Epithelial cell of esophagus (primary cell): ENCODE results near the gene BRD3.

ENCODE experiments used
- DNase-seq: peaks from one replicate; pipeline ENCODE4 v3.0.0; 2010; ENCODE audit warnings: low read depth
- H3K4me3 ChIP-seq: 2 replicates; pipeline ENCODE4 v1.5.1; 2011; ENCODE audit warnings: mild to moderate bottlenecking, low read length, control low read depth
- CTCF ChIP-seq: IDR thresholded peaks from 2 replicates; pipeline ENCODE4 v1.5.1; 2011; ENCODE audit warnings: low read depth, mild to moderate bottlenecking, low read length, control low read depth, inconsistent platforms; ENCODE audit not compliant: insufficient read depth; ENCODE audit errors: missing control alignments

Gene BRD3

DNA sequence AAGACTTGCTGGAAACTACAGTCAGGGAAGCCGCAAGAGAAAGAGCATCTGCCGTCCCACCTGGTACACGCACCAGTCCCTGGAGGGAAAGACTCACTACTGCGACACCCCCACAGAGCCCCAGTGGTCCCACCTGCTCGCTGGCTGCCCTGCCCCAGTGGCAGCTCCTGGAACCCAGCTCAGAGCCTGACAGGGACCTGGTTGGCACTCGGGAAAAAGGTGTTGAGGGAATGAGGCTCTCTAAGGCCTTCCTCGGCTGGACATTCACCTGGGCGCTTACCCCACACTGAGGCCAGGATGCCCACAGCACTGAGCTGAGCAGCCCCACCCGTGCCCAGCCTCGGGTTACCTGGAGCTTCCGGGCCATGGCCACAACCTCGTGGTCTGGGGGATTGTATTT lies 22.9 kb downstream of the BRD3 start:
- no peak for DNase-seq
- no peak for TF ChIP-seq CTCF
- H3K4me3 ChIP-seq: no peak overlapping the region

DNA sequence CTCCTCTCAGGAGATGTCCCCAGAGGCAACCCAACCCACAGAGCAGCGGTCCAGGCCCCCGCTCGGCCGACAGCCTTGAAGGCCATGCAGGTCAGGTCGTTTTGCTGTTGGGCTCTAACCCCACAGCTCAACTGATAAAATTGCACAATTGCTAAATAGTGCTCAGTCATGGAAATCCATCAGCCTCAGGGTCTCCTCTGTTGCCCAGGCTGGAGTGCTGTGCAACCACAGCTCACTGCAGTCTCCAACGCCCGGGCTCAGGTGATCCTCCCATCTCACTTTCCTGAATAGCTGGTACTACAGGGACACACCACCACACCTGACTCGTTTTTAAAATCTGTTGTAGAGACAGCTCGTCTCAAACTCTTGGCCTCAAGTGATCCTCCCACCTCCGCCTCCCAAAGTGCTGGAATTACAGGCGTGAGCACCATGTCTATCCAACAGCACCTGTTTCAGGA lies 24.3 kb downstream of the BRD3 start:
- no peak for TF ChIP-seq CTCF
- H3K4me3 ChIP-seq: no peak overlapping the region
- DNase-seq: no peak

DNA sequence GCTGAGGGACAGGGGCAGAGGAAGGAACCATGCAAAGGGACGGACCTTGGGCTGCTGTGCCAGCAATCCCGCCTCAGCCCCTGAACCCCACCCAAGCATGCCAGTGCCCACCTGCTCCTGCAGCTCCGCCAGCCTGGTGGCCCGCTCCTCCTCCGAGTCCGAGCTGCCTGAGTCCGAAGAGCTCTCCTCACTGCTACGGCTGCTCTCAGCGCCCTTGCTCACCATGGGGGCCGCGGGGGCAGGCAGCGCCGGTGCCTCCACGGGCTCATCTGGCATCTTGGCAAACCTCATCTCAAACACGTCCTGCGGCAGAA lies 26.2 kb downstream of the BRD3 start:
- no peak for DNase-seq
- H3K4me3 ChIP-seq: no peak overlapping the region
- no peak for TF ChIP-seq CTCF

DNA sequence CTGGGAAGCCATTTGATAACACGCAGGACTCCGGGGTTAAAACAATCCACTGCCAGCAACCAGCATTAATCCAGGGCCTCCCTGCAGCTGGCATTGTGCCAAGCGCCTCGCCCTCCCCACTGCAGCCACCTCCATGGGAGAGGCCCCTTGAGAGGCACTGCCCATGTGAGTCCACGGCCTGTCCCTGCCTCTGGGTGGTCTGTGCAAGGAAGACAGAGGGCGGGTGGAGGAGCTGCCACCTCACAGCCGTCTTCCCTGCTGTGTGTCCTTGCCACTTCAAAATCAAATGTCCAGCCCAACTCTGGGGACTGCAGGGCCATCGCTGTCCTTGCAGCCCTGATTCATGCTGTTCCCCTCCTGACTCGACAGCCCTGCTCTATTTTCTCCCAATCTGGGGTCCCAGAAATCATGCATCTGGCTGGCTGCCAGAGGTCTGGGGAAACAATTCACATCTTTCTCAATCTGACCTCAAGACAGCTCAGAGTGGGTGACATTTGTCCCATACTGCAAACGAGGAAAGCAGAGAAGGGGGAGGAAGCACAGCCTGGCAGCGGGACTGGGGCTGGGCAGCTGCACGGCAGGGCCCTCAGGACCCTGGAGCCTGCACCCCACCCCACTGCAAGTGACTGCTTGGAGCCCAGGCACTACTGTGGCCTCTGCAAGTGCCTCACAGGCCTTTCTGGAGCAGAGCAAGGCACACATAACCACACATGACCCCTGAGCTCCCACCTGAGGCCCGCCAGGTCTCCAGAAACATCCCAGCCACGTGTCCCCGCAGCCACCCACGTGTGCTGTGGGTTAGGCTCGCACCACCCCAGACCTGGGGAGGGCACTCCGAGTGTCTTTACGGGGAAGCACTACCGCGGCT lies 26.8 kb downstream of the BRD3 start:
- no peak for TF ChIP-seq CTCF
- no peak for DNase-seq
- no peak overlapping the region for H3K4me3 ChIP-seq

DNA sequence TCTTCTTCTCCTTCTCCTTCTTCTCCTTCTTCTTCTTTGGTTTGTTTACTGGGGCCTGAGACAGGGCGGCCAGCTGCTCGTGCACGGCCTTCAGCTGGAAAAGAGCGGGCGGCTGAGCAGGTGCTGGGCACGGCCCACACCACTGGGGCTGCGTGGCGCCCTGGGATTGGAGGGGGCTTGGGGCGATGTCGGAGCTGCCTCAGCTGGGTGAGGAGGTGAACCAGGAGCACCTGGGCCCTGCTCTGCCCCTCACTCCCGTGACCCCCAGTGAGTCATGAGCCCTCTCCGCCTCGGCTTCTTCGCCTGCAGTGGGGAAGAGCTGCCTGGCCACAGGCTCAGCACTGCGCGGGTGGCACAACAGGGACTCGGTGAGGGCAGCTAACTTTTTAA lies 27.7 kb downstream of the BRD3 start:
- no peak overlapping the region for H3K4me3 ChIP-seq
- DNase-seq: no peak
- no peak for TF ChIP-seq CTCF

GRCh38 chr9:134039386-134040175 lies 28.2 kb downstream of the BRD3 start:
- no peak overlapping the region for H3K4me3 ChIP-seq
- no peak for DNase-seq
- no peak for TF ChIP-seq CTCF

GRCh38 chr9:134037641-134038040 lies 30.2 kb downstream of the BRD3 start:
- no peak overlapping the region for H3K4me3 ChIP-seq
- no peak for TF ChIP-seq CTCF

More at GRCh38 chr9:134037641-134038040, 30.2 kb downstream of the BRD3 start:
- DNase-seq: no peak
